Central memory CD4-positive, alpha-beta T cell (primary cell): ENCODE results near the gene GBF1.

Experiments
- DNase-seq: peaks from one replicate; pipeline ENCODE4 v3.0.0; 2022

Gene GBF1

GRCh38 chr10:102395400-102396316 lies 150.3 kb downstream of the GBF1 start, which contains the start of gene NFKB2:
NFKB2 (plus strand) TSS chr10:102395705; CDS start chr10:102395960, 255 bp downstream.
- peak; percentile 94 for DNase-seq

- DNase-seq, result no peak
Observed at GRCh38 chr10:102396317-102396650, 151.0 kb downstream of the GBF1 start.

DNA sequence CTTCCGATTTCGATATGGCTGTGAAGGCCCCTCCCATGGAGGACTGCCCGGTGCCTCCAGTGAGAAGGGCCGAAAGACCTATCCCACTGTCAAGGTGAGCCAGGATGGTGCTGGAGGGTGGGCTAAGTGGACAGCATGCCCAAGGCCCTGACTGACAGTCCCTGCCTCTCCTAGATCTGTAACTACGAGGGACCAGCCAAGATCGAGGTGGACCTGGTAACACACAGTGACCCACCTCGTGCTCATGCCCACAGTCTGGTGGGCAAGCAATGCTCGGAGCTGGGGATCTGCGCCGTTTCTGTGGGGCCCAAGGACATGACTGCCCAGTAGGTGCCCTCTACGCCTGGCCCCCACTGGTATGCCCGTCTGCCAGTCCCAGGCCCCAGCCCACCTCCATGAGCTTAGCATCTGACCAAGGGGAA lies 151.4 kb downstream of the GBF1 start:
- DNase-seq, result no peak

DNA sequence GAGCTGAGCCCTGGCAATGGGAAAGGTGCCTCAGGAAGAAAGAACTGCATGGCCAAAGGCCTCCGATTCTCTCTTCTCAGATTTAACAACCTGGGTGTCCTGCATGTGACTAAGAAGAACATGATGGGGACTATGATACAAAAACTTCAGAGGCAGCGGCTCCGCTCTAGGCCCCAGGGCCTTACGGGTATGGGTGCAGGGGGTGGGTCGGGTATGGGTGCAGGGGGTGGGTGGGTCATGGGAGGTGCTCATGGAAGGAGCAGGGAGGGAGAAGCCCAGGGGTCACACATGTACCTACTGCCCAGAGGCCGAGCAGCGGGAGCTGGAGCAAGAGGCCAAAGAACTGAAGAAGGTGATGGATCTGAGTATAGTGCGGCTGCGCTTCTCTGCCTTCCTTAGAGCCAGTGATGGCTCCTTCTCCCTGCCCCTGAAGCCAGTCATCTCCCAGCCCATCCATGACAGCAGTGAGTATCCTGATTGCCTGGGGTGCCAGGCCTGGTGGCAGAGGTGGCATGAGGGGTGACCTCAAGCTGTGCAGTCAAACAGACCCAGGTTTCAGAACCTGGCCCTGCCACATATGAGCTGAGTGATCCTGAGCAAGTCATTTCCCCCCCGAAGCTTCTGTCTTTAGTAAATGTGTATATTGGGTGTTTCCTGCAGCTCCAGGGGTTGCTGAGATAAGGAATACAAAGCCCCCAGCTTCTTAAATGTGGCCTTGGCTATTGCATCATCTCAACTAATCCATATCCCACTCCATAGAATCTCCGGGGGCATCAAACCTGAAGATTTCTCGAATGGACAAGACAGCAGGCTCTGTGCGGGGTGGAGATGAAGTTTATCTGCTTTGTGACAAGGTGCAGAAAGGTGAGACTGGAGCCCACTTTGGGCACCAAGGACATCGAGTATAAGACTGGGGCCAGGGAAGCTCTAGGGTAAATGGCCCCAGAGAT lies 152.2 kb downstream of the GBF1 start:
- no peak for DNase-seq

GRCh38 chr10:102398172-102399020 lies 153.1 kb downstream of the GBF1 start:
- no peak for DNase-seq

DNA sequence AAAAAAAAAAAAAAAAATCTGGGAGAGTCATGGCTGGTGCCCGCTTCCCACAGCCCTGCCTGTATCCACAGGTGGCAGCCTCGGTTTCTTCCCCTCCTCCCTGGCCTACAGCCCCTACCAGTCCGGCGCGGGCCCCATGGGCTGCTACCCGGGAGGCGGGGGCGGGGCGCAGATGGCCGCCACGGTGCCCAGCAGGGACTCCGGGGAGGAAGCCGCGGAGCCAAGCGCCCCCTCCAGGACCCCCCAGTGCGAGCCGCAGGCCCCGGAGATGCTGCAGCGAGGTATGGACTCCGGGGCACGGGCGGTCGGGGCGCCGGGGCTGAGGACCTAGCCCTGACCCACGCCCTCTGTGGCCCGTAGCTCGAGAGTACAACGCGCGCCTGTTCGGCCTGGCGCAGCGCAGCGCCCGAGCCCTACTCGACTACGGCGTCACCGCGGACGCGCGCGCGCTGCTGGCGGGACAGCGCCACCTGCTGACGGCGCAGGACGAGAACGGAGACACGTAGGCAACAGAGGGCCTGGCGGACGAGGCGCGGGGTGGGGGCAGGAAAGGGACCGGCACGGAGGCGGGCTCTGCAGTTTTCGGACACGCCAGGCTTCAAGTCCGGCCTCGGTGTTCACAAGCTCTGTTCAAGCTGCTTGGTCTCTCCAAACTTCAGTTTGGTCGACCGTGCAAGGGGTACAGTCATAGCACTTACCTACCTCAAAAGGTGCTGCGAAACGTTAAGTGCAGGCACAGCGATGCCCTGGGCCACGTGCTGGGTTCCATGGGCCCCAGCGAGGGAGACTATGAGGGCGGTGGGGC lies 154.1 kb downstream of the GBF1 start:
- DNase-seq, result peak; percentile 86

GRCh38 chr10:102400076-102400475 lies 154.7 kb downstream of the GBF1 start:
- DNase-seq, result no peak

- no peak for DNase-seq
Observed at GRCh38 chr10:102400598-102401341, 155.4 kb downstream of the GBF1 start.

DNA sequence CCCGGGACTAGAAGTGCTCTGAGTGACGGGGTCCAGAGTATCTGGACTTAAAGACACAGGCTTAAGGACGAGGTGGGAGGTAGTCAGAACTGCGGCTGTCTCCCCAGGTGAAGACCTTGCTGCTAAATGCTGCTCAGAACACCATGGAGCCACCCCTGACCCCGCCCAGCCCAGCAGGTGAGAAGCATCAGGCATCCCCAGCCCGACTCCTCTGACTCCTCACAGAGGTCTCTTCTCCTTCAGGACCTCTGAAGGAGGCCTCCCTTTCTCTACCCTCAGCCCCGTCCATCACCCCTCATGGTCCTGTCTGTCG lies 156.0 kb downstream of the GBF1 start:
- no peak for DNase-seq

- DNase-seq, result no peak
Observed at GRCh38 chr10:102401735-102402511, 156.6 kb downstream of the GBF1 start.

- no peak for DNase-seq
Observed at GRCh38 chr10:102402512-102402896, 157.2 kb downstream of the GBF1 start.

DNA sequence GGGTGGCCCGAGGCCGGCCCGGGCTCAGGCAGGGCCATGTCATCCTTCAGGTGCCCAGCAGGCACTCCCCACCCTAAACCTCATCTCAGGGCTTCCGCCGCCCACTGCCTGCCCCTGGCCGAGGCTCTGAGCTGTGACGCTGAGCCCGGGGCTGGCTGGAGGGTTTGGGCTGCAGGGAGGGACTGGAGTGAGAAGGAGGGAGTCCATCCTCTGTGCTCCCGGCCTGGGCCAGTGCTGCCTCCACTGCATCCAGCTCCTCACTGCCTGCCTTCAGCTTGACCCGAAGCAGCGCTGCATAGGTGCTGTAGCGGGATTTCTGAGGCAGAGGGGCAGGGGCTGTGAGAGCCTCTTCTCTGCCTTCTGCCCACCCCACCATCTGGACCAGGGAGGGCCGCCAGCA lies 157.8 kb downstream of the GBF1 start:
- no peak for DNase-seq

- DNase-seq, result no peak
Observed at GRCh38 chr10:102404361-102405107, 159.2 kb downstream of the GBF1 start.

DNA sequence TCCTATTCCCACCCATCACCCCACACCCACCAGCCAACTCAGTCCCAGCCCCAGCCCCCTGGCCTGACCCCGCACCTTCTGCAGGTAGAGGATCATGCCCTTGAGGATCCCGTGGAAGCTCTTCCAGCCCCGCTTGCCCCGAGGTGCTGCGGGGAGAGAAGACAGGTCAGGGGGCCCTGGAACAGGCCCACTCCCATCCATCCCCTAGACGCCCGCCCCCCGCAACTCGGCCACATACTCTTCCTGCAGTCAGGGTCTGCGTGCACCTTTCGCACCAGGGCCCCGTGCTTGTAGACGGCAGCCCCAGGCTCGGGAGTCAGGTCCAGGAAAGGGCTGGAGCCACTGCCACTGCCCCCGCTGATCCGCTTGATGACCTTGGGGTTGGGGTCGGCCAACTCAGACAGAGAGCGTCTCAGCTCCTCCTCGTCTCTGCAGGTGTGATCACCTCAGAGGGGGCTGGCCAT lies 159.8 kb downstream of the GBF1 start:
- no peak for DNase-seq

DNA sequence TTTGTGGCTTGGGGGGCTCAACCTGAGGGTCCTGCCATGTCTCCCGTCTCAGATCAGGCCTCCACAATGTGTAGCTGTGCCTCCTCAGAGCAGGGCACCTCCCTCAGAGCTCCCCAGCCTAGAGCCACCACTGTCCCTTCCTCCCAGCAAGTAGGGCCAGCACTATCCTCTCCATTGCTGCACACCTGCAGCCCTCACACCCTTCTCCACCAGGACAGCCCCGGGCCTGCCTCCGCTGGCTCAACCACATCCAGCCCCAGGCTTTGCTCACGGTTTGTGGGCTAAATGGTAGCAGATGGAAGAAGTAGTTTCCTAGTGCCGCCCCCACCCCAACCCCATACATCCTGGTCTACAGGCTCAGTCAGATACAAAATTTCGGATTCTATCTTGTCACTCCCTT lies 160.3 kb downstream of the GBF1 start:
- DNase-seq, result no peak

- no peak for DNase-seq
Observed at GRCh38 chr10:102406815-102407214, 161.5 kb downstream of the GBF1 start.

GRCh38 chr10:102407425-102408130 lies 162.2 kb downstream of the GBF1 start:
- no peak for DNase-seq

GRCh38 chr10:102408131-102408727 lies 162.9 kb downstream of the GBF1 start:
- no peak for DNase-seq
